Activated effector memory CD4-positive, alpha-beta T cell treated with anti-CD3 and anti-CD28 coated beads, Interleukin-2, amount 50 U/mL, for 16 hours (primary cell): Measurements from ENCODE around the gene EIF1.
A peak's percentile ranks its signal among the peaks of the same experiment; 100 is the strongest.
"Not testable (repeated sequence)": the region's sequence is repeated elsewhere in the genome, so short reads cannot be mapped to it uniquely, and the experiment has no call there.

Experiments
- DNase-seq: peaks from one replicate; pipeline ENCODE4 v3.0.0-alpha.2; 2020

Gene EIF1

DNA sequence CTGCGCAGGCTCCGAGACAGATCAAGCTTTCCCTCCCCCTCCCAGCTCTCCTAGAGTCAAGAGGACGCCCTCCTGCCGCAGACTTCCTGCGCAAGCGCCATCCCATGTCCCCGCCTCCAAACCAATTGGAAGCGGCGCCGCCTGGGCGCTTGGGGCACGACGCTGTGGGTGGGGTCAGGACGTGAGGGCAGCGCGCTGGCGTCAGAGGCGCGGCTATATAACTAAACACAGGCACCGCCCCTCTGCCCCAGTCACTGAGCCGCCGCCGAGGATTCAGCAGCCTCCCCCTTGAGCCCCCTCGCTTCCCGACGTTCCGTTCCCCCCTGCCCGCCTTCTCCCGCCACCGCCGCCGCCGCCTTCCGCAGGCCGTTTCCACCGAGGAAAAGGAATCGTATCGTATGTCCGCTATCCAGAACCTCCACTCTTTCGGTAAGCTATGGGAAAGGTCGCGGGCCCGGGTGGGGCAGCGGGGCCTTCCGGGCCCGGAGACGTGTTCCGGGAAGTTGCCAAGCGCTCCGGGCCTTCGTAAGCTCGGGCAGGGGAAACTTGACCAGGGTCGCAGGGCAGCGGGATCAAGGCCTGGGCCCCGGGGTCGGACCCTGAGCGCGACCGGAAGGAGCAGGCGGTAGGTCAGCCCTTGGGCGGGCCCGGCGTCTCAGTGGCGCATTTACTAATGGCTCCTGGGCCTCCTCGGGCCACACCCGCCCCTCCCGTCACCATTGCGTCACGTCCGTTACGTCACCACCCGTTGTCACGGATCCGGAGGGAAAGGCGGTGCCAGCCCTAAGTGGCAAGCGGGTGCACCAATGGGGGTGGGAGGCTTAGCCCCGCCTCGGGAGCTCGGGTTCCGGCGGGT, at the start of gene EIF1:
EIF1 (plus strand) TSS at position 245 of the 856 bp plus-strand sequence; CDS start at position 399, 154 bp downstream.
- DNase-seq: peak; percentile 100

DNA sequence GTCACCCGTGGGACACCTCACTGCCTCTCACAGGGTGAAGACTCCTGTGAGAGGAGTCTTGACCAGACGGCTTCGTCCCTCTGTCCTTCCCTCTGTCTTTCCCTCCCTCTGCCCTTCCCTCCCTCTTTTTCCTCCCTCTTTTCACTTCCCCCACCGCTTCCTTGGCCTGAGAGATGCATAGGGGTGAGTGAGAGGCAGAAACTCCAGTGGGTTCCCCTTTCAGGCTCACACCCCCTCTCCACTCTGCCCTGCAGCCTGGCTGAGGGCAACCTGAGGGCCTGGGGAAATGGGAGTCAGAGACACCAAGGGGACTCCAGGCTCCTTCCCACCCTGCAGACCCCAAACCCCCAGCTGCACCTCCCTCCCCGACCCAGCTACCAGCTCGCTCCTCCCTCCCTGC, 49.7 kb upstream of the EIF1 start:
- no peak for DNase-seq

DNA sequence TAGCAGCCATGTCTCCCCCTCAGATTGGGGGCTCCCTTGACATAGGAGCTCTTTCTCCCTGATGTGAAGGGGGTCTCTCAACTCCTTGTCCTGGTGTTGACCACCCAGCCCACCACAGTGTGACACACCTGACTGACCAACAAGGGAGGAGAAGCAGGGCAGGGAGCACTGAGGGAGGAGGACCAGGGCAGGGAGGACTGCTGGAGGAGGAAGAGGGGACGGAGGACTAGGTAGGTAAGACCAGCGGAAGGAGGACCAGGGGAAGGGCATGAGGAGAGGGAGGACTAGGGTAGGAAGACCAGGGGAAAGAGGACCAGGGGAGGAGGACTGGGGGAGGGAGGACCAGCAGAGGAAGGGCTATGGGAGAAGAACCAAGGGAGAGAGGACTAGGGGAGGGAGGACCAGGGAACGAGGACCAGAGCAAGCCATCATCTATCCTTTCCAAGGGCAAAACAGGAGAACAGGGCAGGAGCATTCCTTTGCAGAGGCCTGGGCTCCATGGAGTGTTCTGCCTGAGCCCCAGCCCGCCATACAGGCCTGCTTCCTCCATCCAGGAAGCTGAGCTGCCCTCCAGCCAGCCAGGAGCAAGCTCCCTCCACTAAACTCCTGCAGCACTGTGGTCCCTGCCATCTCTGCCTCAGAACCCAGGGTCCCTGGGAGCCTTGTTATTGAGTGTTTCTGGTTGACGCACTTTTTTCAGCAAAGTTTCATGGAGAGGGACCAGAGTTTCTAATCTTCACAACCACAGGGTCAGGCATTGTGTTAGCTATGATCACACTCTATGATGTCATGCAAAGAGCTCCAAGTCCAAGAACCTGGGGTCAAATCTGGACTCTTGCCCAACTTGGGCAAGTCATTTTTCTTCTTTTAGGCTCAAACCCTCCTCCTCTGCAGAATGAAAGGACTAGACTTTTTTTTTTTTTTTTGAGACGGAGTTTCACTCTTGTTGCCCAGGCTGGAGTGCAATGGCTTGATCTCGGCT, 48.9 kb upstream of the EIF1 start:
- DNase-seq: no peak

DNA sequence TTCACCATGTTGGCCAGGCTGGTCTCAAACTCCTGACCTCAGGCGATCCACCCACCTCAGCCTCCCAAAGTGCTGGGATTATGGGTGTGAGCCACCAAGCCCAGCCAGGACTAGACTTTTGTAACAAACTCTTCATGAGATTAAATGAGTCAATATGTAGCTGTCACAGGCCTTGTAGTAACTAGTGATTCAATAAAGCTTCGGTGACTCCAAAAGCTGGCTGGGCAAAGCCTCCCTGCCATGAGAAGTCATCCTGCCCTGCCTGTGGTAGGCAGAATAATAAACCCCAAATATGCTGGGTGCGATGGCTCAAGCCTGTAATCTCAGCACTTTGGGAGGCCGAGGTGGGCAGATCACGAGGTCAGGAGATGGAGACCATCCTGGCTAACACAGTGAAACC, 48.1 kb upstream of the EIF1 start:
- not testable (repeated sequence) for DNase-seq

DNA sequence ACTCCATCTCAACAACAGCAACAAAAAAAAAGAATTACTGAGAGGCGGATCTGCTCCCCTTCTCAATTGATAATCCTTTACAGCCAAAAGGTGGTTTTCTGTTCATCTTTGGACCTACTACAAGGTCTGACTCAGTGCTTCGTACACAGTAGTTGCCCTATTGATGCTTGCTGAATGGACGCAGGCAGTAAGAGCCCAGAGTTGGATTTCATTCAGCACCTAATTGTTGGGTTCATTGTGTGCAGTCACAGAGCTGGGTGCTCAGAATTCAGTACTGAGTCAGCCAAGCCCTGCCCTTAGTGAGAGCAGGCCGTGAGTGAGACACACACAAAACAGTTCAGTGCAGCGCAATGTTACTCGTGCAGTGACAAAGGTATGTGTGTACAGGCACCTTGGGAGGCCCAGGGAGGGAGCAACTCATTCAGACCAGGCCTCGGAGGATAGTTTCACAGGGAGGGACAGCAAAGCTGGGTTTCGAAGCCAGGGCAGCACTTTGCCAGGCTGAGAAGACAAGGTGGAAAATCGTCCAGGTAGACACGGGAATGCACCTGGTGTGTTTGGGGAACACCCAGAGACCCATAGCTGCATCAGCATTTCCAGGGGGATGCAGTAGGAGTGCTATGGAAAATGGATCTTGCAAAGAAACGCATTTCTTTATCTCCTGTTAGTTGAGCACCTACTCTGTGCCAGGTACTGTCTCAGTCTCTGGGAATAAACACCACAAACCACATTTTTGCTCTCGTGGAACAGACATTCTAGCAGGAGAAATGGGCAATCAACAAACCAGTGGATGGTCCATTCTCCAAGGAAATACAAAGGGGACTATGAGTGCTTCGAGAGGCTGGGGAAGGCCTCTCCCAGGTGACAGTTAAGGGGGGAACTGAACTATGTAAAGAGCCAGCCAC, 46.2 kb upstream of the EIF1 start:
- no peak for DNase-seq

DNA sequence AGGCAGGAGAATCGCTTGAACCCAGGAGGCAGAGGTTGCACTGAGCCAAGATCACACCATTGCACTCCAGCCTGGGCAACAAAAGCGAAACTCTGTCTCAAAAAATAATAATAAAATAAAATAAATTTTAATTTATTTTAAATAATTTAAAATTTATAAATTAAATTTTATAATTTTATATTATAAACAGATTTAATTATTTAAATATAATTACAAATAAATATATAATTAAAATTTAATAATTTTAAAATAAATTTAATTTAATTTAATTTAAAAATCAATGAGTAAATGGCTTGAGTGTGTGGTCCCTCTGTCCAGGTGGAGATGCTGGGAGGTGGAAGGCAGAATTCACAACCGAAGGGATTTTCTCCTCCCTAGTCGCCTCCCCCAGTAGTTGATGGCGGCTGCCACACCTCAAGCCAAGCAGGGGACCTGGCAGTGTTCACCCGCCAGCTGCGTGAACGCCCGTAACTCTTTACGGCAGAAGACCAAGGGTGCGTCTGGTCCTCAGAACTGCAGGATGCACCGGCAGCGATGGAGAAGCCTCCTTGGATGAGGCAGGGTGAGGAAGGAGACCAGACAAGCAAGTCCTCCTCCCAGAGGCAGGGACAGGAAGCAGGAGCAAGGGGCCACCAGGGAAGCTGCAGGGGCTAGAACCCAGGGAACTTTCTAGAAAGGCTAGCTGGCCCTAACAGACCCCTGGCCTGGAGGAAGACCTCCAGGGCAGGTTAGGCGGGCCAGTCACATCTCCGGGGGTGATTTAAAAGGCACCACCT, 41.5 kb upstream of the EIF1 start:
- DNase-seq: no peak

DNA sequence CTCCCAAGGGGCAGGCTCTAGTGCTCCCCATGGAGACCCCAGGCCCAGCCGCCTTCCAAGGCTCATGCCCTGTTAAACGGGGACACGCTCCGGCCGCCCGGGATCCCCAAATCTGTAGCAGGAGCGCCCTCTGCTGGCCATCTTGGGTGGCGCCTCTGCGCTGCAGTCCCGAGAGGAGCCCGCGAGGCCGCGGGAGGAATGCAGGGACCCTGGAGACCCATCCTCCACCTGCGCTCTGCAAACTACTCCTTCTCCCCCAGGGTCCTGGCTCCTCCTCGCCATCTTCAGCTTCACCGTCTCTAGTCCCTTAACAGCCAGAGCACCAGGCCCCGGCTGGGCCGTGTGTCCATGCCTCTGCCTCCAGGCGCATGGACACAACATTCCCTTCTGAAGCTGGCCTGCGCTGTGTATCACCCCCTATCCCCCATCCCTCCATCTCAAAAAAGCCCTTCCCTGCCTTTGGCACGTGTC, 40.7 kb upstream of the EIF1 start:
- peak; percentile 95 for DNase-seq

DNA sequence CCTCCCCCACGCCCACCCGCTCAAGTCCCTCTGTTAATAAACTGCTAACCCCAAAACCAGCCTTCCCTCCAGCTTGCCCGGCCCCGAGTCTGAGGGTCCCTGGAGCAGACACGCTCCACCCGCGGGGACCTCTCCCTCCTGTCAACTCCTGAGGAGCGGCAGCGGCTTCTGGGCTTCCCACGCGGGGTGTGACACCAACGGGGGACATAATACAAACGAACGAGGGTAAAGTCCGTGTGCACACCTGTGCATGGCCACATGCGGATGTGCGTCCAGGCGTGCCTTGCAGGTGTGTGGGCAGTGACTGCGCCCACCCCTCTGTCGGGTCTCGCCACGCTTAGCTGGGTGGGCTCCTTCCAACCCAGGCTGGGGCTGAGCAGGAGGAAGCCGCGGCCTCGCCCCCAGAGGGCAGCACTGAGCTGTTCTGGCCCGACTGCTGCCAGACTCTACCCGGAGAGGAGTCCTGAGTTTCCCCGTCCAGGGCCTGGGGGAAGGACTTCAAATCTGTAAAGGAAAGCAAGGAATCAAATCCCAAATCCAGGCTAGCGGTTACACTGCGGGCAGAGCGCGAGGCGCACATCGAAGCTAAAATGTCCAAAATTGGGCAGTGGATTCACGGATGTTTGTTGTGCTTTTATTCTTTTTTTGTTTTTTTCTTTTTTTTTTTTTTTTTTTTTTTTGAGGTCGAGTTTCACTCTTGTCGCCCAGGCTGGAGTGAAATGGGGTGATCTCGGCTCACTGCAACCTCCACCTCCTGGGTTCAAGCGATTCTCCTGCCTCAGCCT, 40.1 kb upstream of the EIF1 start:
- DNase-seq: peak; percentile 93

DNA sequence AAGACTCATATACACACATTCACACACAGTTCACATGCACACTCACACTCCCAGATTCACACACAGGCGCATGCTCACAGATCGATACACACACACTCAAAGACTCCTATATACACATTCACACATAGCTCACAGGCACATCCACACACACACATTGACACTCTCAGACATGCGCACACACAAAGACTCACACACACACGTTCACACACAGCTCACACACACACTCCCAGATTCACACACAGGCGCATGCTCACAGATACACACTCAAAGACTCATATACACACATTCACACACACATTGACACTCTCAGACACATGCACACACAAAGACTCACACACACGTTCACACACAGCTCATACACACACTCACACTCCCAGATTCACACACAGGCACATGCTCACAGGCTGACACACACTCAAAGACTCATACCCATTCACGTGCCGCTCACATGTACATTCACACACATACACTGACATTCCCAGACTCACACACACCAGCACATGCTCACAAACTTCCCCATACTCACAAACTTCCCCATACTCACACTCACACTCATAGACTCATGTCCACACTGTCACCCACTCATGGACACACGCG, 38.7 kb upstream of the EIF1 start:
- no peak for DNase-seq

DNA sequence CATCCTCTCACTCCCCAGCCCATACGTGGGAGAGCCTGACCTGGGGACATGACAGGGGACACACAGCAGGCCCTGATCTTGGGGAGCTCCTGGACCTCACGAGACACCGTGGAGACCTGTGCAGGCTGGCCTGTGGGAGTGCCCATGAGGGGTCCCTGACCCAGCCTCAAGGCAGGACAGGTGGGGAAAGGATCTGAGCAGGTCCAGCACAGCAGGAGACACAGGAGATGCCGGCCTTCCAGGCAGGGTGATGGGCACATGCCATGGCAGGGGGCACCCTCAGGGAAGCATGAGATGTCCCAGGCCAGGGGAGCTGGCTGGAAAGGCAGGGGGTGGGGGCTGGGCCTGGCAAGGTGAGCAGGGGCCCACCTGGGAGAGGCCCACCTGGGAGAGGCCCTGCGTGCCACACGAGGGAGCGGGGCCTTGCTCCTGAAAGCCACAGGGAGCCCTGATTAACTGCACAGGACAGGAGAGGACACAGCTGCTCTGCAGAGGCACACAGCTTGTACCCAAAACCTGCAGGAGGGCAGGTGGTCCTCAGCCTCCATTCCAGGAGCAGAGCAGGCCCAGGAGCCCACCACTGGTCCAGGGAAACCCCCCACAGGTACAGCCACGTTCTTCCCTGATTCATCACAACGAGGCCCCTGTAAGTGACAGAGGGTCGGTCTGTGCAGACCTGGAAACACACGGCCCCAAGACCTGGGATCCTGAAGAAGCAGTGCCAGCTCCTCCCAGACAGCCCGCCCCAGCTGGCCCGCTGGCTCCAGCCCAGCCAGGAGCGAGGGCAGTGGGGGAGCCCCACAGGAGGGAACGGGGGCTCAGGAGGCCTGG, 37.7 kb upstream of the EIF1 start:
- DNase-seq: no peak

DNA sequence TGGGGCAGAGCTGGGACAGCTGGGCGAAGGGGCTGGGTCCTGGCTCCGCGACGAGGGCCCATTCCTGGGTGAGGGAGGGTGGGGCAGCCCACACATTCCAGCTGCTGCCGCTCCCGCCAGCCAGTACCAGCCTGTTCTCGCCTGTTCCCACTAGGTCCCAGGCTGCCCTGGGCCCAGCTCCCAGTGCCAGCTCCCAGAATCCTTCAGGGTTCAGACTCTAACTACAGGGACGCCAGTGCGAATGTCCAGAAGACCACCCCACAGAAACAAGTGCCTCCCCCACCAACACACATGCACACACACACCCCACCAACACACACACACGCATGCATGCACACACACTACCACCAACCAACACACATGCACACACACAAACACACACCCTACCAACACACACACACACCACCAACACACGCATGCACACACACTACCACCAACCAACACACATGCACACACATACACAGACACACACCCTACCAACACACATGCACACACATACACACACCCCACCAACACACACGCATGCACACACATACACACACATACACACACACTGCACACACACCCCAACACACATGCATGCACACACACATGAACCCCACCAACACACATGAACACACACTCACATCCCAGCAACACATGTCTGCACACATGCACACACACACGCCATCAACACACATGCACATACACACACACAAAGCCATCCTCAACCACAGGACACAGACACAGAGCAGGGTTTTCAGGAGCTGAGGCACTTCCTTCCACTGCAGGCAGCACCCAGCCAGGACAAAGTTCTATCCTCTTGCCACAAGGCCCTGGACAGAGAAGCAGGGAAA, 36.8 kb upstream of the EIF1 start:
- DNase-seq: no peak

DNA sequence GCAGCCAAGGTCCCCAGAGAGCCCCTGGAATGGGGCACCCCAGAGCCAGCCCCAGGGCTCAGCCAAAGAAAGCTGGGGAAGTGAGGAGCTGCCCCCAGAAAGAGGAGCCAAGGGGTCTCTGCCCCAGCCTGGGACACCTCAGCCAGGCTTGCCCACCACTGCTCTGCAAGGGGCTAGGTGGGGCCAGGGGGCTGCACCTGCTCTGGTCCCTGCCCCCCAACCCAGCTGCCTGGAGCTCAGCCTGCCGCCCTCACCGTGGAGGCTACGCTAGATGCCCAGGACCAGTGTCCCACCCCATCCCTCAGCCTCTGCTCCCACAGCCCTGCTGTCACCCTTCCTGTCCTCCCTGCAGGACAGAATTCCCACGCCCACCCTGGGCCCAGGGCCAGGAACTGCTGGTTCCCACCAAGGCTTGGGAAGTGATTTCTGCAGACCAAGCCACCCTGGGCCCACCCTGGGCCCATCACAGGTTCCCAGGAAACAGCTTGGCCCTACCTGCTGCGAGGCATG, 36.2 kb upstream of the EIF1 start:
- DNase-seq: no peak

DNA sequence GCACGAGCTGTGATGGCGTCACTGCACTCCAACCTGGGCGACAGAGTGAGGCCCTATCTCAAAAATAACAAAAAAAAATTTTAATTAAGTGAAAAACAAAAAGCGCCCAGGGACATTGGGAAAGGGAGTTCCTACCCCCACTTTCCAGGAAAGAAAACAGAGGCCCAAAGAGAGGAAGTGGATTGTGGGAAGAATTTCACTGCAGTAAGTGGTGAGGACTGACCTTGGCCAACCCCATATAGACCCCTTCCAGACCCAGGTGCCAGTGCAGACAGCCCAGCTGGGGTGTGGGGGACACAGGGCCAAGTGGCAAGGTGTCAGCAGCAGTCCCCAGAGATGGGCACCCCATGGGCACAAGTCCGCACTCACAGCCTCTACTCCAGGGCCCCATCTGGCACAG, 35.3 kb upstream of the EIF1 start:
- DNase-seq: no peak

DNA sequence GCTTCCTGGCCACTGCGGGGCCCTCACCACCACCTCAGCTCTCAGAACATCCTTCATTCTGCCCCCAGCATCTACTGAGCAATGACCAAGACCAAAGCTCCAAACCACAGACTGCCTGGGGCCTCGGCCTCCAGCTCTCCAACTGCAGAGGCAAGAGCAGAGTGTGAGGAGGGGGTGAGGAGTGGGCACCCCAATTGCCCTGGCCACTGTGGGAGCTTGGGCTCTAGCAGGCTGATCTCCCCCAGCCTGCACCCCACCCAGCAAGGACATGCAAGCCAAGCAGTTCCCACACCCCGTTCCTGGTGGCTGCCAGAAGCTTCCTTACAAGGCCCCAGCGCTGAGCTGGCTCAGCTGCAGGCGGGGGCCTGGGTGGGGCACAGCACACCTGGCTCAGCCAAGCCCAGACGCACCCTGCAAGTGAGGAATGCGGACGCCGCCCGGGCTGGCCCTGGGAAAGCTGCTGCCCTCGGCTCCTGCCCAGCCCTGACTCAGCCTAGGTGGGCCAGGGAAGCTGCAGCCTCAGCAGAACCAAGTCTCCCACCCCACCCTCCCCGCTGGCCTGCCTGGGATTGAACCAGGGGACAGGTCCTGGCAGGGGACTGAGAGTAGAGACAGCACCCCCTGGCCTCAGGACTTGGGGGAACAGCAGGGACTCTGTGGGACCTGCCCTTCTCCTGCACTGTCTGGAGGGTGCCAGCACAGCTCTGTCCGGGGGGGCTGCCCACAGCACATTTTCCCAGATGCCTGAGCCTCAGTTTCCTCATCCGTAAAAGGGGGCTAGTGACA, 34.6 kb upstream of the EIF1 start:
- DNase-seq: no peak

DNA sequence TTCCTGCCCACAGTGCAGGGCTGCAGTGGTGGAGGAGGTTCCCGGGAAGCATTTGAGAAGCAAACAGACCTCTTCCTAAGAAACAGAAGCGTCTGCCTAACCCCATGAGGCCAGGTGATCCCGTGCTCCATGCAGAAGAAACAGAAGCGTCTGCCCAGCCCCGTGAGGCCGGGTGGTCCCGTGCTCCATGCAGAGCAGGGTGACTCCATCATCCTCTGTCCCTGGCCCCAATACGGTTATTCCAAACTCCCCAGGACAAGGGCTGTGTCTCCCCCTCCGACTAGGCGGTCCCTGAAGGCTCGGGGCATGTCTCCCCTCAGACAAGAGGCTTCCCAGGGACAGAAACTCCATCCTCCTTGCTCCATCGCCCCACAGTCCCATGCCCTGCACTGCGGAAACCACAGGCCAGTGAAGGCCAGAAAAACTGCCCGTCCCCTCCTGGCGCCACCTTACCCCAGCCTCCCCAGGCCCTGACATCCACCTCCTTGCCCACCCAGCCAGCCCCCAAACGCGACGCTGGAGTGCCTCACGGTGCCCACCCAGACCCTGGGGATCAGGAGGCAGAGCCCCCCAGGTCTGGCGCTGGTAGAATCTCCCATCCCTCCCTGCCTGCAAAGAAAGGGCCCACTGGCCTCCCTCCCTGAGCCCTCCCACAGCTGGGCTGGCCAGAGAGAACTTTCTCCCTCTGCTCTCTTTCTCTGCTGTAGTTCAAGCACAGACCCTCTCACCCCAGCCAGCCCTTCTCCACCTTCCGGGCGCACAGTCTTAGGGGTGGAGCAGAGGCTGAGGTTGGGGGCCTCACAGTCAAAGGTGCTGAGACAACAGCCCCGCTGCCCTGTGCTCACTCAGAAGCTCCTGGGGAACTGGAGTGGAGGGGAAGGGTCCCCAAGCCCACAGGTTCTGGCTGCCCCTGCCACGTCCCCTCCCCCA, 33.7 kb upstream of the EIF1 start:
- no peak for DNase-seq

DNA sequence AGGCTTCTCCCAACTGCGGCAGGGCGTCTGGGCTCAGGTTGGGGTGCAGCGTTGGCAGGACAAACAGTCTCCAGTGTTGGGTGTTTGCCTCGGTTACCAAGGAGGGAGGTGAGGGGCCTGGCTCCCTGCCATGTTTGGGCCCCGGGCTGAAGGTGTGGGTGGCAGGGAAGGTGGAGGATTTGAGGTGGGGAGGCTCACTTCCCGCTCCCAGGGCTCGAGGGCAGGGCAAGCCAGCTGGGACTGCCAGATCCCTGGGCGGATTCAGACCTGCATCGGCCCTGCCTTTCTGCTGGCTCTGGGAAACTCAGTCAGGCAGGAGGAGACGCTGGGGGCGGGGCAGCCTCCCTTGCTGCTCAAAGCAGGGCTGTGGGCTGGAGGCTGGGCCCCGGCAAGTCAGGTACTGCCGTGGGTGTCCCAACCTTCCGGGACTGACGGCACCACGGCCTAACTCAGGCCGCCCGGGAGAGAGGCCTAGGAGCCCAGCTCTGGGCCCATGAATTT, 33.0 kb upstream of the EIF1 start:
- DNase-seq: no peak
